Fibroblast of lung (primary cell): ENCODE measurements around the gene MEGF6.

Experiments used
- CTCF ChIP-seq, 2 donors: IDR thresholded peaks in 1 of 2; conservative IDR thresholded peaks in 1 of 2; 1 replicate in 1 of 2; 2 replicates in 1 of 2; pipeline ENCODE4 v1.5.1; 2011 to 2012; ENCODE audit warnings: low read length in 2 of 2, control low read depth in 1 of 2, inconsistent platforms in 1 of 2, low read depth in 1 of 2, mild to moderate bottlenecking in 1 of 2
- EZH2 ChIP-seq: IDR thresholded peaks from 2 replicates; pipeline ENCODE4 v1.5.1; 2012; ENCODE audit warnings: low read length, control low read depth, mild to moderate bottlenecking; ENCODE audit errors: missing control alignments

- TF ChIP-seq CTCF (conservative IDR thresholded peaks at IDR 0.05 in 1 of 2, IDR thresholded peaks at IDR 0.05 in 1 of 2; ENCODE audit: low read depth in 1 of 2, low read length in 2 of 2) (no peak), EZH2 (no peak)
Measured at GRCh38 chr1:3530086-3530925, 81.0 kb downstream of the MEGF6 start.
